Measurements from ENCODE around the gene ZNF709.
"Not testable (repeated sequence)": the region's sequence is repeated elsewhere in the genome, so short reads cannot be mapped to it uniquely, and the experiment has no call there.

The ZNF709 gene

GRCh38 chr19:12450844-12451243 lies 33.8 kb downstream of the ZNF709 start:
- no peak for DNase-seq

DNA sequence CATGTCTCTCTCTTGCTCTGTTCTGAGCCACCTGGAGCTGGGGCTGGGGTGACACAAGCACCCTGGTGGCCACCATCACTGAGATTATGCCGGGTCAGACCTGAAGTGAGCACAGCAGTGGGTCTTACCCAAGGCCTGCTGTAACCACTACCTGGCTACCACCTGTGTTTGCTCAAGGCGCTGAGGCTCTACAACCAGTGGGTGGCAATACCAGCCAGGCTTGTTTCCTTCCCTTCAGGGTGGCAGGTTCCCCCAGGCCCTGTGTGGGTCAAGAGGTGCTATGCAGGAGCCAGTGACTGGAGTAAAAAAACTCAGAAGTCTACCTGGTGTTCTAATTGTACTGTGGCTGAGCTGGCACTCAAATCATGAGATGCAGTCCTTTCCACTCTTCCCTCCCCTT lies 35.8 kb downstream of the ZNF709 start:
- DNase-seq = no peak

- DNase-seq = peak; percentile 99
Observed at GRCh38 chr19:12440541-12441316, 43.9 kb downstream of the ZNF709 start, which contains the start of gene ZNF443. TSS of gene ZNF443 (minus strand) at chr19:12441021. CDS start at chr19:12440914, 107 bp downstream.

- peak; percentile 59 to 63 for DNase-seq
Observed at GRCh38 chr19:12439686-12440540, 44.7 kb downstream of the ZNF709 start.

GRCh38 chr19:12430726-12431299 lies 53.8 kb downstream of the ZNF709 start:
- DNase-seq = not testable (repeated sequence)

- no peak for DNase-seq
Observed at GRCh38 chr19:12425888-12426274, 58.7 kb downstream of the ZNF709 start.

DNA sequence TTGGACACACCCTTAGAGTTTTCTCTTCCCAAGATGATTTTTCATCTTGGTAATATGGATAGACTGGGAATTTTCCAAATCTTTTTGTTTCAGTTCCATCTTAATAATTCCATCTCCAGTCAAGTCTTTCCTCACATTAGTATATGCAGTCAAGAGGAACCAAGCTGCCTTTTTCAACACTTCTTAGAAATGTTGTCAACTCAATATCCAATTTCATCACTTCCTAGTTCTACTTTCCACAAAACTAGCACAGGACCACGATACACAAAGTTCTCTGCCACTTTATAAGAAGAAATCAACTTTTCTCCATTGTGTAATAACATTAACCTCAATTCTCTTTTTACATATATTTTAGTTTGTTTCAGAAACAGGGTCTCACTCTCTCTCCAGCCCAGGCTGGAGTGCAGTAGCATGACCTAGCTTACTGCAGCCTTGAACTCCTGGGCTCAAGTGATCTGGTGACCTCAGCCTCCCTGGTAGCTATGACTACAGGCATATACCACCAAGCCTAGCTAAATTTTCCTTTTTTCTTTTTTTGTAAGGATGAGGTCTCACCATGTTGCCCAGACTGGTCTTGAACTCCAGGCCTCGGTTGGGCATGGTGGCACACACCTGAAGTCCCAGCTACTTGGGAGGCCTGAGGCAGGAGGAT lies 59.3 kb downstream of the ZNF709 start:
- no peak for DNase-seq

GRCh38 chr19:12417273-12417672 lies 67.3 kb downstream of the ZNF709 start:
- not testable (repeated sequence) for DNase-seq

- DNase-seq = no peak
Observed at GRCh38 chr19:12411893-12412292, 72.7 kb downstream of the ZNF709 start.
